HFFc6 (cell line): ENCODE data around the gene BHLHE40. TPM values are rescaled to one million over a fixed set of nuclear protein-coding genes. Genes with fewer than 3 reads are reported as not detected.

Experiments used
- DNase-seq: peaks from one replicate; pipeline ENCODE4 v3.0.0-alpha.2; 2018
- H3K27ac Mint-ChIP-seq: 2 replicates; pipeline ENCODE4 v1.8.0; 2020; ENCODE audit warnings: mild to moderate bottlenecking, mixed read lengths
- H3K27me3 Mint-ChIP-seq: 2 replicates; pipeline ENCODE4 v1.8.0; 2021; ENCODE audit warnings: mild to moderate bottlenecking, moderate library complexity, mixed read lengths; ENCODE audit not compliant: insufficient read depth
- H3K36me3 Mint-ChIP-seq: 2 replicates; pipeline ENCODE4 v1.8.0; 2021; ENCODE audit warnings: low read depth, mixed read lengths
- H3K4me1 Mint-ChIP-seq: 2 replicates; pipeline ENCODE4 v1.8.0; 2020; ENCODE audit warnings: low read depth, mixed read lengths
- H3K4me3 Mint-ChIP-seq: 2 replicates; pipeline ENCODE4 v1.8.0; 2020; ENCODE audit warnings: mild to moderate bottlenecking, moderate library complexity, mixed read lengths
- H3K9me3 Mint-ChIP-seq: 2 replicates; pipeline ENCODE4 v1.8.0; 2020; ENCODE audit warnings: mild to moderate bottlenecking, mixed read lengths
- CTCF ChIP-seq: fragments of 200-600 bp; sonication (generic); IDR thresholded peaks from 2 replicates; pipeline ENCODE4 v1.5.0; 2021; ENCODE audit warnings: antibody characterized with exemption, mild to moderate bottlenecking
- total RNA-seq, 6 experiments: library from RNA; stranded (reverse); fragmentation: NEBNext Ultra II Directional; extraction: Animal tissue kit (Norgen Biotek cat#: 25700); gene quantifications; 2 replicates in 1 of 6; 3 replicates in 5 of 6; pipeline ENCODE4 v1.2.3, GENCODE V29; 2021

Gene BHLHE40
- total RNA-seq, 6 experiments from 2014 or later, result 10.2 to 11.8 (median 10.7) TPM

GRCh38 chr3:5006755-5007202 lies 27.5 kb downstream of the BHLHE40 start:
- DNase-seq, result no peak
- Mint-ChIP-seq H3K4me3 (no peak overlapping the region), H3K27me3 (no peaks in the 10 kb centered on the region; the same call in 1 of the 2 replicates), H3K9me3 (no peaks in the 10 kb centered on the region), H3K36me3 (no peaks in the 10 kb centered on the region), H3K27ac (no peak overlapping the region), H3K4me1 (peaks cover 21% of the 10 kb centered on the region)
- no peak for TF ChIP-seq CTCF

GRCh38 chr3:5007873-5008272 lies 28.6 kb downstream of the BHLHE40 start:
- Mint-ChIP-seq H3K27me3 (no peaks in the 10 kb centered on the region; the same call in 1 of the 2 replicates), H3K9me3 (no peaks in the 10 kb centered on the region), H3K36me3 (no peaks in the 10 kb centered on the region), H3K27ac (no peak overlapping the region), H3K4me1 (peaks cover 21% of the 10 kb centered on the region), H3K4me3 (no peak overlapping the region)
- no peak for TF ChIP-seq CTCF
- no peak for DNase-seq

GRCh38 chr3:5009506-5010109 lies 30.4 kb downstream of the BHLHE40 start:
- H3K27ac Mint-ChIP-seq, result no peak overlapping the region
- H3K9me3 Mint-ChIP-seq, result no peaks in the 10 kb centered on the region
- no peak for DNase-seq
- no peaks in the 10 kb centered on the region for H3K36me3 Mint-ChIP-seq
- peaks cover 39% of the 10 kb centered on the region for H3K4me1 Mint-ChIP-seq
- H3K27me3 Mint-ChIP-seq, result no peaks in the 10 kb centered on the region; the same call in 1 of the 2 replicates
- H3K4me3 Mint-ChIP-seq, result no peak overlapping the region
- TF ChIP-seq CTCF, result no peak

GRCh38 chr3:5010140-5010539 lies 30.9 kb downstream of the BHLHE40 start:
- no peak for TF ChIP-seq CTCF
- Mint-ChIP-seq H3K27me3 (no peaks in the 10 kb centered on the region; the same call in 1 of the 2 replicates), H3K4me1 (peaks cover 44% of the 10 kb centered on the region), H3K9me3 (no peaks in the 10 kb centered on the region), H3K36me3 (no peaks in the 10 kb centered on the region), H3K4me3 (no peak overlapping the region), H3K27ac (no peak overlapping the region)
- DNase-seq, result no peak

GRCh38 chr3:5010706-5011554 lies 31.7 kb downstream of the BHLHE40 start:
- DNase-seq, result no peak
- TF ChIP-seq CTCF, result no peak
- Mint-ChIP-seq H3K4me1 (peaks cover 49% of the 10 kb centered on the region), H3K4me3 (no peak overlapping the region), H3K36me3 (no peaks in the 10 kb centered on the region), H3K27me3 (no peaks in the 10 kb centered on the region; the same call in 1 of the 2 replicates), H3K27ac (no peak overlapping the region), H3K9me3 (no peaks in the 10 kb centered on the region)
